Midbrain (tissue), 1 donor: ENCODE data around the gene CCDC157.

Experiments
- DNase-seq: peaks from one replicate; lab custom pipeline; 2025; lab: John Stamatoyannopoulos, UW

Gene CCDC157

GRCh38 chr22:30357650-30358215, 926 bp downstream of the CCDC157 start:
- DNase-seq = no peak

DNA sequence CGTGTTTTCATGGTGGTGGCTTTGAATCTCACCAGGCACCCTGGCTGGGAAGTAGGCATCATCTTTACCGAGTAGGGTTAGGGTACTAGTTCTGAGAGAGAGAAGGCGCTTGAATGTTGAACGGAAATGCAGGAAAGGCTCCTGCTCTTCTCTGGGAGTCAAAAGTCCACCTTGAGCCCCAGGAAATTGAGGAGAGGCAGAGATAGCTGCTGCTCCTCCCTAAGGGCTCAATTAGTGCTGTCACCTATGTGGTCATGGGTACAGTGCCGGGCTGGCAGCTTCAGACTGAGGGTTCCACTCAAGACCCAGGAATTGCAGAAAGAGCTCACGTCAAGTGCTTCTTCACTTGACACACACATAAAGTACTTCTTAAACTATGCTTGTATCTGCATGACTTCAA, 1.7 kb downstream of the CCDC157 start:
- no peak for DNase-seq

DNA sequence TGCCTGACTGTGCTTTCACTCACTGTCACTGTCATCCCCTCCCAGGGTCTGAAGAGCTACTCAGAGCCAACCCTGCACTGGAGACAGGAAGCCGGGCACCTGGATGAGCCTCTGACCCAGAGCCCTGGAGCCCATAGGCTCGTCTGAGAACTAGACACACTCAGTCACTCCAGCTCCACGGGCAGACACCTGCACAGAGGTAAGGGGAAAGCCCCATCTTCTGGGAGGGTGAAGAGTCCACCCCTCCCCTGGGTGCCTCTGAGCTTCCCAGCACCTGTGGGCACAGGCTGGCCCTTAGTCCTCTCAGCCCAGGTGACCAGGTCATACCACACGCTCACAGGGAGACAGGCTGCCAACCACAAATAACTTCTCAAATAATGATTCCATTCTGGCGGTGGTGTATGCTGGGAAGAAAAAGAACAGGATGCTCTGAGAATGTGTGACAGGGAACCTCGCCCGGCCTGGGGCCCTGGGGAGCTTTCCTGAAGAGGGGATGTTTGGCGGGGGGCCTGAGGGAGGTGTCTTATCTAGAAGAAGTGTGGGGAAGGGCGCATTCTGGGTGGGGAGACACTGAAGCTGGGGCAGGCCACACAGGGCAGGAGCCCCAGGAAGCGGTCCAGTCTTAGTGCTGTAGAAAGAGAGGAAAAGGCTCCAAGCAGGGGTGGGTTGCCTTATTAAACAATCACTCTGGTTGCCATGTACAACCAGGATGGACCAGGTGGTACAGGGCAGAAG, 5.3 kb downstream of the CCDC157 start:
- no peak for DNase-seq

DNA sequence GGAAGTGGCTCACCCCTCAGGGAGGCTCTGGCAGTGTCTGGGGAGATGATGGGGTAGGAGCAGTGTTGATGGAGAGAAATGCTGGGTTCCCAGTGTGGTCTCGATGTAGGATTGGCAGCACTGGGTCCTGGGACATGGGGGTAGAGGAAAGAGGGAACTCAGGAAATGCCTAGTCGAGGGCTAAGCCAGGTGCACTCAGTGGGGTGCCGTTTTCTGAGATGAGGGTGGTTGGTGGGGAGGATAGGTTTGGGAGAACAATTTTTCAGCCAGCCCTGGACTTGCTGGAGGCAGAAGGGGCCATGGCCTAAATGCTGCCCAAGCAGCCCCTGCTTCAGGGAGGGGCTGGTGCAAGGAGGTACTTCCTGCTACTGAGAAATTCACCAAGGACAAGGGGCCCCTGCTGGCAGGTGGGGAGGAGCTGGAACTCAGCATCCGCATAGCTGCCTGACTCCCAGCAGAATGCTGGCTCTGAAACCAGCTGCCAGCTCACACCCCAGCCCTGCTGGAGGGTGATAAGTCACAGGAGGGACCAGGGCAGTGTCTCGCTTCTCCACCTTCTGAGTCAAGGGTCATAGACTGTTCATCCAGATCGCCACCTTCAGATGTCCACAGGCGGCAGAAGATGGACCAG, 6.0 kb downstream of the CCDC157 start:
- DNase-seq = no peak

- no peak for DNase-seq
Measured at GRCh38 chr22:30365891-30366290, 9.1 kb downstream of the CCDC157 start.

DNA sequence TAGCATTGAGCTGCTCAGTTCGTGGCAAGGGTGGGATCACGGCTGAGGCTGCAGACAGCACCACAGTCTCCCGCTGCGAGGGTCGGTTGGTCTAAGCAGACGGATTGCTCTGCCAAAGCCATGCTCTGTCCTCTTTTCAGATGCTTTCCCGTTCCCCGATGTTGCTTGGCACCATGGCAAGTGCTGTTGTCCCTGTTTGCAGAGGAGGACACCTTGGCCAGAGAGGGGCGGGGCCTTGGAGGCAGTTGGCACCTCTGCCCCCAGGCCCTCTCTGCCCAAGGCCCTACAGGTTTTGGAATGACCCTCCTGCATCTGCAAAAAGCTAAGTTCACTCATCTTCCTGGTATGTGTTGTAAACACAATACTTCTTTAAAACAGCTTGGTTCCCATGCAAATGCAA, 11.6 kb downstream of the CCDC157 start:
- no peak for DNase-seq

DNA sequence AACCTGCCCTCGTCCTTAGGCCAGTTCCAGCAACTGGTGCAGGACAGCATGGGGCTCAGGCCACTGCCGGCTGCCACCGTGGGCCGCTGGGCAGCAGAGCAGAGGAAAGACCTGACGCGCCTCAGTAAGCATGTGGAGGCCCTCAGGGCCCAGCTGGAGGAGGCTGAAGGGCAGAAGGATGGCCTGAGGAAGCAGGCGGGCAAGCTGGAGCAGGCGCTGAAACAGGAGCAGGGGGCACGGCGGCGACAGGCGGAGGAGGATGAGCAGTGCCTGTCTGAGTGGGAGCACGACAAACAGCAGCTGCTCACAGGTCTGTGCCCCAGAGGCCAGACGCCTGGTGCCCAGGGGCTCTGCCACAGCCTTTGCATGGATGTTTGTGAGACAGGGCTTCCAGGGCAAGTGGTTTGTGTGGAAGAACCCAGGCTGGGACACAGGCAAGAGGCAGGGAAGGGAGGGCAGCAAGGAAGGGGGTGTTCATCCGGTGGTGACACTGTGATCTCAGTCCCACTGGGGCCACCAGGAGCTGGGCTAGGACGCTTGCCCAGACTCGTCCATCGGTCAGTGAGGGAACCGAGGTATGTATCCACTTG, 13.9 kb downstream of the CCDC157 start:
- DNase-seq = no peak

GRCh38 chr22:30371321-30371720, 14.5 kb downstream of the CCDC157 start:
- DNase-seq = no peak

- no peak for DNase-seq
Measured at GRCh38 chr22:30371981-30372380, 15.2 kb downstream of the CCDC157 start.

DNA sequence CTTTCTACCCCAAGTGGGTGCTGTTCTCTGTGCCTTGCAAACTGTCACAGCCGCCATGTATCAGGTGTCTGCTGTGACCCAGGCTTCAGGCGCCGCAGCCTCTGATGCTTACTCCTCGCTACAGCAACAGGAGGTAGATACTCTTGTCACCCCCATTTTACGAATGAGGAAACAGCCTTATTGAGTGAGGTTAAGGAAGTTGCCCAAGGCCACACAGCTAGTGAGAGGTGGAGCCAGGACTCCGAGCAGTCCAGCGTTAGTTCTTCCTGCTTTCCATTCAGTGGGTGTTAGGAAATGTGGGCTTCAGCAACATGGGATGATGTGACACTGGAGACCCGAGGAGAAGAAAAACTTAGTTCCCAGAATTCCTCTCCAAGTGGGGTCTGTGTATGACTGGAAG, 16.1 kb downstream of the CCDC157 start:
- DNase-seq = no peak

DNA sequence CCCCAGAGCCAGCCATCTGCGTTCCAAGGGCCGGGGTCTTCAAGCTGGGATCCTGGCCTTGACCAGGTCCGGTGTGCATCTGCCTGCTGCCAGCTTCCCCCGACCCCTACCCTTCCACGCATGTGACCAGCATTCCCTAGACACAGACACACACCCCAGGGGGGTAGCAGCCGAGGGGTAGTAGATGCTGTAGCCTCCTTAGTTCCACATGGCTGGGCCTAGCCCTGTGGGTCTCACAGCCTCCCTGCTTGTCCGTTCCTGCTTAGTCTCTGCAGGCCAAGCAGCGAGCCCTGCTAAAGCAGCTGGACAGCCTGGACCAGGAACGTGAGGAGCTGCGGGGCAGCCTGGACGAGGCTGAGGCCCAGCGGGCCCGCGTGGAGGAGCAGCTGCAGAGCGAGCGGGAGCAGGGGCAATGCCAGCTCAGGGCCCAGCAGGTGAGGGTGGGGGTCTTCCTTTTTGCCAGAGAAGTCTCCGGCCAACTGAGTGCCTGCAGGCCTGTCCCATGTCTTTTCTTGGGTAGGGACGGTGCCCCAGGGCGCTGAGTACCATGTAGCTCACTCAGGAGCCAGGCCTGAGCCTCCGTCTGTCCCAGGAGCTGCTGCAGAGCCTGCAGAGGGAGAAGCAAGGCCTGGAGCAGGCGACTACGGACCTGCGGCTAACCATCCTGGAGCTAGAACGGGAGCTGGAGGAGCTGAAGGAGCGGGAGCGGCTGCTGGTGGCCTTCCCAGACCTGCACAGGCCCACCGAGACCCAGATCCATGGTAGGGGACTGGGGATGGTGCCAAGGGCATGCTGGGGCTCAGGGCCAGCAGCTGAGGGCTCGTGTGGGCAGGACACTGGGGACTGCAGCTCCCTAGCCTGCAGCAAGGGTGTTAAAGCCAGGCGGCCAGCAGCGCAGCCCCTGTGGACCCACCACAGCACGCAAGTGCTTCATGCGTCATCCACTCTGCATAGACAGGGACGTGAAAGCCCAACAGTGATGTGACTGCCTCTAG, 16.8 kb downstream of the CCDC157 start:
- no peak for DNase-seq

DNA sequence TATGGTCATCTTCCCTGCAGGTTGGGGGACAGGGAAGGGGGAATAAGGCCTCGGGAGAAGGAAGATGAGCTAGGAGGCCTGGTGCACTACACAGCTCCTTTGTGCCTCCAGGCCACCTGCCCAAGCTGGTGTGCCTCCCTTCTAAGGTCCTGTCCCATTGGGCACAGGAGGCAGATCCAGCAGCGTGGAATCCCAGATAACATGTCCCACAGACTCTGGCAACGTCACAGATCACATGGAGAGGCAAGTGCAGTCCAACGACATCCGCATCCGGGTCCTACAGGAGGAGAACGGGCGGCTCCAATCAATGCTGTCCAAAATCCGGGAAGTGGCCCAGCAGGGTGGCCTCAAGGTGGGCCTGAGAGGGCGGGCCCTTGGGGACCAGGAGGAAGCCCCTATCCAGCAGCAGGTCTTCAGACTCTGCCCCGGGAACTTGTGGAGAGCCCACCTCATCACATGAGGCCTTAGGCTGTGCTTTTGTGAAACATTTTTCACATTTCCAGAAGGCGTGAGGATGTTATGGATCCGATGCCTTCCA, 18.6 kb downstream of the CCDC157 start:
- no peak for DNase-seq

GRCh38 chr22:30380011-30380410, 23.2 kb downstream of the CCDC157 start:
- no peak for DNase-seq

- no peak for DNase-seq
Measured at GRCh38 chr22:30381264-30381663, 24.5 kb downstream of the CCDC157 start.

DNA sequence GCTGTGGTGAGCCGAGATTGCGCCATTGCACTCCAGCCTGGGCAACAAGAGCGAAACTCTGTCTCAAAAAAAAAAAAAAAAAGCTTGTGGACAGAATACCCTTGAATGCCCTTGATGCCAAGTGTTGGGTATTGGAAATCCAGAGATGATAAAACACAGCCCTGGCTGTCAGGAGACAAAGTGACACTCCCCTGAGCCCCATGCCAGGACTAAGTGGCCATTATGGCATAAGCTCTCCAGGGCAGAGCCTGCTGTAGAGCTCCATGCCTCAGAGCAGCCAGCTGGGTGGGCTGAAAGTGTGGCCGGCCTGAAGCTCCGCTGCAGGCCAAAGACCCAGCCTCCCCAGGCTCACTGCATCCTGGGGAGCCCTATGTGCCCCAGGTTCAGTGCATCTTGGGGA, 25.5 kb downstream of the CCDC157 start:
- no peak for DNase-seq

DNA sequence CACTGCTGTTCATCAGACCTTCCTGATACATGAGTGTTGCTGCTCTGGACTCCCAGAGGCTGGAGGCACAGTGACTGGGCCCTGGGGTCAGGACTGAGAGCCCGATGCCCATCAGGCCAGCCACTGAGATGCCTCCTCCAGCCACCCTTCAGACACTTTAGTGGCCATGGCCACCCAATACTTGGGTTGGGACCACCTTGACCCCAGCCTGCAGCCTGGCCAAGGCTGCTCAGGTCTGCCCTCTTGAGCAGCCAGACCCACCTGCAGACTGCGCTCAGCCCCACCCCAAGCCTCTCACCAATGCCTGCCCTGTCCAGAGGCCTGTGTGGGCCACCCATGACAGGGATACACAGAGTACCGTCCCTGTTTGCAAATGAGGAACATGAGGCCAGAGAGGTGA, 26.3 kb downstream of the CCDC157 start:
- no peak for DNase-seq

- no peak for DNase-seq
Measured at GRCh38 chr22:30385942-30386341, 29.1 kb downstream of the CCDC157 start.

- DNase-seq = no peak
Measured at GRCh38 chr22:30386608-30386959, 29.8 kb downstream of the CCDC157 start.

DNA sequence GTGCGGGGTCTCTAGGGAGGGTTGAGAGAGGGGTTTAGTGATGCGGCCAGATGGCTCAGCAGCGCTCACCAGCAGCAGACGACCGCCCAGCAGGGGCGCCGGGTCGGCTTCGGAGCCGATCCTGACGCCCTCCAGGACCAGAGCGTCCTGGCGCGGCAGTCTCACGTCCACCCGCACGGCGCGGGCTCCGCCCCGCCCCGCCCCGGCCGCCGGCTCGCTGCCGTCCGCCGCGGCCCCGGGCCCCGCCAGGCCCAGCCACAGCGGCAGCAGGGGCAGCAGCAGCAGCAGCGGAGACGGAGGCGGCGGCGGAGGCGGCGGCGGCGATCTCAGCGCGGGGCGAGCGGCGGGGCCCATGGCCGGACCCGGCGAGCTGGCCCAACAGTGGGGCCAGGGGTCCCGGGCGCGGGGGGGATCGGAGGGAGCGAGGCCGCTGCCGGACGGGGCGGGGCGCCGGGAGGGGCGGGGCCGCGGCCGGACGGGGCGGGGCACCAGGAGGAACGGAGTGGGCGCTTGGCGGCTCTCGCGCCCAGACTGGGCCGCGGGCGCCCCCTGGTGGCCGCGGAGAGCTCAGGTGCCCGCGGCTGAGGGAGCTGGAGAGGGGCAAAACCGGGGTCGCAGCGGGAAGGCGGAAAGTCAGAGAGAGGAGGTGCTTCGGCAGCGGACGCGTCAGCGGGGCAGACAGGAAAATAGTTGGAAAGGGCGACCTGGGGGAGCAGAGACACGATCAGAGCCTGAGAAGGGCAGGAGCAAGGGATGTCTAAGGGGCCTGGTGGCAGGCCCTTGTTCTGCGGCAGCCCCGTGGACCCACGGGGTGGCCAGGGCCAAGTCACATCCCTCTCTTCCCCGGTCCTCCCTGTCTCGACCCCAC, 30.4 kb downstream of the CCDC157 start, which contains the start of gene RNF215:
TSS of gene RNF215 (minus strand) at position 452 of the 868 bp plus-strand sequence. CDS start at position 354, 98 bp downstream.
- DNase-seq = peak; percentile 90

DNA sequence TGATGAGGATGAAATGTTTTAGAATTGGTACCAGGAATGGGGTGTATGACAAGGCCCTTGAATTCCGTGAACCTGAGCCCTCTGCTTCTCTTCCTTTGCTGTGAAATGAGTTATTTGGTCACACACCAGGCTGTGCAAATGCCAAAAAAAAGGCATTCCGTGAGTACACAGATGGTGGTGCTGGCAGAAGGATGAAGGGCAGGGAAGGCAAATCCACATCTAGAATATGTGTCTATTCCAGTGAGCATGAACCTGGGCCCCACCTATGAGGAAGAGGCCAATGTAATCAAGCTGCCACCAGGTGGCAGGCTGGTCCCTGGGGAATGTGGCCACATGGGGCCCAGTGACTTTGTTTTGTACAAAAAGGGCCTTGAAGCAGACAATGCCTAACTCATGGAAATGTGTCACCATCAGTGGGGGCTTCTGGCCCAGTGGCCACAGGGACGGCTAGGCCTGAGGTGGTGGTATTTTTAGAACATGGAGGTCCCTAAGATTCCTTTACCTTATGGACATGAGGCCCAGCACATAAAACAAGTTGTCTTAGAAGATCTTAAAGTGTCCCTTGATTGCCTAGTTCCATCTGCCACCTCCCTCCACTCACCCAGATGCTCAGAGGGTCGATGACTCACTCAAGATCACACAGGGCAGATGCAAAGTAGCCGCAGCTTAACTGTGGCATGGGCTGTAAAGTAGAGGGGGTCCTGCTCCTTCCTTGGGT, 34.3 kb downstream of the CCDC157 start:
- peak; percentile 83 for DNase-seq
